K562 (cell line): ENCODE results near the gene NECAB3.

ENCODE experiments used
- CTCF ChIP-seq, 3 experiments: IDR thresholded peaks in 2 of 3; conservative IDR thresholded peaks in 1 of 3; 2 replicates each; pipeline ENCODE4 v1.5.1; 2011 to 2012; ENCODE audit warnings: low read length in 3 of 3, mild to moderate bottlenecking in 3 of 3, control low read depth in 2 of 3, improper control_type of control experiment in 1 of 3, inconsistent platforms in 1 of 3, low read depth in 1 of 3, mixed read lengths in 1 of 3, moderate library complexity in 1 of 3; ENCODE audit not compliant: insufficient read depth in 2 of 3
- POLR2AphosphoS5 ChIP-seq: IDR thresholded peaks from 2 replicates; pipeline ENCODE4 v1.6.1; 2011; ENCODE audit warnings: mild to moderate bottlenecking, low read depth, low read length, moderate library complexity; ENCODE audit not compliant: control insufficient read depth, insufficient read depth

GRCh38 chr20:33670715-33671499 is 3.3 kb downstream of the NECAB3 start:
- TF ChIP-seq CTCF (IDR thresholded peaks at IDR 0.05 in 2 of 3, conservative IDR thresholded peaks at IDR 0.05 in 1 of 3; ENCODE audit: insufficient read depth in 2 of 3, low read depth in 1 of 3, low read length in 3 of 3) (no peak), POLR2AphosphoS5 (no peak)
